Colonic mucosa (tissue), 4 donors: ENCODE results near the gene ELMOD3. TPM values are rescaled to one million over a fixed set of nuclear protein-coding genes. Genes with fewer than 3 reads are reported as not detected.
"Not testable (repeated sequence)": the region's sequence is repeated elsewhere in the genome, so short reads cannot be mapped to it uniquely, and the experiment has no call there.

ENCODE experiments used
- DNase-seq: peaks from one replicate; pipeline ENCODE4 v3.0.0-alpha.2; 2020
- H3K27ac ChIP-seq: fragments of 200-600 bp; one replicate; pipeline ENCODE4 v1.8.0; 2021
- H3K27me3 ChIP-seq: fragments of 200-600 bp; one replicate; pipeline ENCODE4 v1.8.0; 2021
- H3K36me3 ChIP-seq: fragments of 200-600 bp; one replicate; pipeline ENCODE4 v1.8.0; 2021
- H3K4me1 ChIP-seq: fragments of 200-600 bp; one replicate; pipeline ENCODE4 v1.8.0; 2021; ENCODE audit warnings: mild to moderate bottlenecking
- H3K4me3 ChIP-seq: fragments of 200-600 bp; one replicate; pipeline ENCODE4 v1.8.0; 2021
- H3K9ac ChIP-seq, 2 donors: one replicate each; pipeline ENCODE4 v1.7.0; 2013; ENCODE audit warnings: control low read depth in 2 of 2, low read depth in 2 of 2, low read length in 2 of 2
- H3K9me3 ChIP-seq: fragments of 200-600 bp; one replicate; pipeline ENCODE4 v1.8.0; 2021
- intact Hi-C: fragments of 100-400 bp; cut with DNase I; formaldehyde crosslinking; loops from one replicate; pipeline ENCODE4 v1.14.1; 2022
- total RNA-seq, 2 donors: library from RNA; stranded (reverse); fragmentation: NEBNext Ultra II Directional in 1 of 2; extraction: Animal tissue kit (Norgen Biotek cat#: 25700) in 1 of 2; gene quantifications; one replicate each; pipeline ENCODE4 v1.2.1, GENCODE V29; 2021
- TF ChIP-seq, protein P1 (sequence below): fragments of 200-600 bp; IDR thresholded peaks from one replicate; pipeline ENCODE4 v1.8.0; 2022; ENCODE audit warnings: antibody characterized with exemption, mild to moderate bottlenecking
- donor health status: healthy.
- donor health status: DM: no; HTN: no; CAD: no.
- donor health status: DM: no; HTN: no; CAD: no.

ELMOD3 gene
- total RNA-seq, 2 donors from 2014 or later = 13.4 to 19.4 TPM

GRCh38 chr2:85327160-85327821 lies 27.3 kb upstream of the ELMOD3 start:
- H3K4me1 ChIP-seq = peaks cover 11% of the 10 kb centered on the region

DNA sequence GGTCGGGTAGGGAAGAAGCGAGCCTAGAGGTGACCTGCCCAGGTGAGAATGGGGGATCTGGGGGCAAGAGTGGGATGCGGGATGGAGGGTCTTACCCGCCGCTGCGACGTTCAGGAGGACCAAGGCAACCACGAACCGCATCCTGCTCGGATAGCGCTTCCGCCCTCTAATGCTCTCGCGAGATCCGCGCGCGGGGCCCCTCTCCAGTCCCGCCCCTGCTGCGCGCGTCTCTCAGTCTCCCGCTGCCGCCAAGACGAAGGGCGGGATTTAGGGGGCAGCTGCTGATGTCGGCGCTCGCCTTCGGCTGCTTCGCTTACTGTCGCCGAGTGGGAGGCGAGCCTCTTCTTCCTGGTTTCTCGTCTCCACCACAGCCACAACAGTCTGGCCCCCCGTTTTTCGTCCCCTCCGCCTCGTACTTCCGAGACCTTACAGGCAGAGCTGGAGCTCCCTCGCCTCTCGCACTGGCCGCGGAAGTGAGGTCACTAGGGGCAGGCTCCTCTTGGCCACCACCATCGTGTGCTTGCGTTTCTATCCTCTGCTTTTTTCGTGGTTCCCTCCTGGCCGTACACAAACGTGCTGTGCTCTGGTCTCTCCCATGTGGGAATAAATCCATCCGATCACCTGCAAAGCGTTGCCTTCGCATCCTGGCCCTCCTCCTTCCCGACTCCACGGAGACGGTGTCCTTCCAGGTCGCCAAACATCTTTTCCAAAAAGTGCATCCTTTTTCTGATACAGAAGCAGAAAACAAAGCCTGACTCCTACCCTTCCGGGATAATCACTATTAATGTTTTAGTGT lies 26.5 kb upstream of the ELMOD3 start, which contains the start of gene TGOLN2:
Gene TGOLN2, minus strand, starts transcription at position 168 of the 796 bp plus-strand sequence. Its CDS starts 27 bp downstream, at position 141.
- peak within 1 kb of the TSS; percentile 88 for H3K27ac ChIP-seq
- H3K4me1 ChIP-seq = peaks cover 11% of the 10 kb centered on the region
- no peaks in the 10 kb centered on the region for H3K27me3 ChIP-seq
- H3K9ac ChIP-seq = peak within 1 kb of the TSS; percentile 60 to 97
- TF ChIP-seq, protein P1, sequence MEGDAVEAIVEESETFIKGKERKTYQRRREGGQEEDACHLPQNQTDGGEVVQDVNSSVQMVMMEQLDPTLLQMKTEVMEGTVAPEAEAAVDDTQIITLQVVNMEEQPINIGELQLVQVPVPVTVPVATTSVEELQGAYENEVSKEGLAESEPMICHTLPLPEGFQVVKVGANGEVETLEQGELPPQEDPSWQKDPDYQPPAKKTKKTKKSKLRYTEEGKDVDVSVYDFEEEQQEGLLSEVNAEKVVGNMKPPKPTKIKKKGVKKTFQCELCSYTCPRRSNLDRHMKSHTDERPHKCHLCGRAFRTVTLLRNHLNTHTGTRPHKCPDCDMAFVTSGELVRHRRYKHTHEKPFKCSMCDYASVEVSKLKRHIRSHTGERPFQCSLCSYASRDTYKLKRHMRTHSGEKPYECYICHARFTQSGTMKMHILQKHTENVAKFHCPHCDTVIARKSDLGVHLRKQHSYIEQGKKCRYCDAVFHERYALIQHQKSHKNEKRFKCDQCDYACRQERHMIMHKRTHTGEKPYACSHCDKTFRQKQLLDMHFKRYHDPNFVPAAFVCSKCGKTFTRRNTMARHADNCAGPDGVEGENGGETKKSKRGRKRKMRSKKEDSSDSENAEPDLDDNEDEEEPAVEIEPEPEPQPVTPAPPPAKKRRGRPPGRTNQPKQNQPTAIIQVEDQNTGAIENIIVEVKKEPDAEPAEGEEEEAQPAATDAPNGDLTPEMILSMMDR = no peak
- peaks cover 5% of the 10 kb centered on the region for H3K36me3 ChIP-seq
- peak; percentile 94 for DNase-seq
- H3K4me3 ChIP-seq = peak within 1 kb of the TSS; percentile 61
- intact Hi-C loops = no loop called here
- H3K9me3 ChIP-seq = no peaks in the 10 kb centered on the region

More at GRCh38 chr2:85327160-85327821, 27.3 kb upstream of the ELMOD3 start:
- Histone ChIP-seq H3K9me3 (no peaks in the 10 kb centered on the region), H3K4me3 (peak overlapping the region; percentile 61), H3K27ac (peak overlapping the region; percentile 88), H3K9ac (peak overlapping the region; percentile 60 to 97), H3K27me3 (no peaks in the 10 kb centered on the region), H3K36me3 (peaks cover 5% of the 10 kb centered on the region)
- peak; percentile 65 for DNase-seq
- TF ChIP-seq, protein P1 = no peak
- intact Hi-C loops = no loop called here

- no peaks in the 10 kb centered on the region for H3K36me3 ChIP-seq
- TF ChIP-seq, protein P1 = no peak
- H3K9ac ChIP-seq = no peak overlapping the region
Observed at GRCh38 chr2:85329181-85329651, 25.4 kb upstream of the ELMOD3 start.

GRCh38 chr2:85329701-85330100 lies 24.9 kb upstream of the ELMOD3 start:
- H3K36me3 ChIP-seq, H3K9ac ChIP-seq, intact Hi-C loops, H3K27me3 ChIP-seq, H3K4me3 ChIP-seq, H3K4me1 ChIP-seq, H3K27ac ChIP-seq, DNase-seq, H3K9me3 ChIP-seq: not testable (repeated sequence)

More at GRCh38 chr2:85329181-85329651, 25.4 kb upstream of the ELMOD3 start:
- no peaks in the 10 kb centered on the region for H3K27me3 ChIP-seq
- intact Hi-C loops = no loop called here
- H3K27ac ChIP-seq = no peak overlapping the region
- no peaks in the 10 kb centered on the region for H3K9me3 ChIP-seq
- no peak overlapping the region for H3K4me3 ChIP-seq
- DNase-seq = no peak
- peaks cover 10% of the 10 kb centered on the region for H3K4me1 ChIP-seq

GRCh38 chr2:85330839-85331636 lies 23.5 kb upstream of the ELMOD3 start:
- no peak overlapping the region for H3K4me3 ChIP-seq
- H3K27ac ChIP-seq = no peak overlapping the region
- no peaks in the 10 kb centered on the region for H3K4me1 ChIP-seq
- H3K9me3 ChIP-seq = no peaks in the 10 kb centered on the region
- TF ChIP-seq, protein P1 = no peak
- no peaks in the 10 kb centered on the region for H3K27me3 ChIP-seq
- intact Hi-C loops = no loop called here
- no peak overlapping the region for H3K9ac ChIP-seq
- DNase-seq = no peak
- no peaks in the 10 kb centered on the region for H3K36me3 ChIP-seq

GRCh38 chr2:85333877-85334276 lies 20.7 kb upstream of the ELMOD3 start:
- H3K36me3 ChIP-seq, H3K27ac ChIP-seq, DNase-seq, H3K4me1 ChIP-seq, H3K27me3 ChIP-seq, H3K9me3 ChIP-seq, intact Hi-C loops, H3K9ac ChIP-seq, H3K4me3 ChIP-seq: not testable (repeated sequence)
